DMS153 (cell line): ENCODE data around the gene TMEM229A.
A peak's percentile ranks its signal among the peaks of the same experiment; 100 is the strongest.
"Not testable (repeated sequence)": the region's sequence is repeated elsewhere in the genome, so short reads cannot be mapped to it uniquely, and the experiment has no call there.

ENCODE experiments used
- DNase-seq: peaks from one replicate; lab custom pipeline; 2025; lab: John Stamatoyannopoulos, UW

TMEM229A gene

DNA sequence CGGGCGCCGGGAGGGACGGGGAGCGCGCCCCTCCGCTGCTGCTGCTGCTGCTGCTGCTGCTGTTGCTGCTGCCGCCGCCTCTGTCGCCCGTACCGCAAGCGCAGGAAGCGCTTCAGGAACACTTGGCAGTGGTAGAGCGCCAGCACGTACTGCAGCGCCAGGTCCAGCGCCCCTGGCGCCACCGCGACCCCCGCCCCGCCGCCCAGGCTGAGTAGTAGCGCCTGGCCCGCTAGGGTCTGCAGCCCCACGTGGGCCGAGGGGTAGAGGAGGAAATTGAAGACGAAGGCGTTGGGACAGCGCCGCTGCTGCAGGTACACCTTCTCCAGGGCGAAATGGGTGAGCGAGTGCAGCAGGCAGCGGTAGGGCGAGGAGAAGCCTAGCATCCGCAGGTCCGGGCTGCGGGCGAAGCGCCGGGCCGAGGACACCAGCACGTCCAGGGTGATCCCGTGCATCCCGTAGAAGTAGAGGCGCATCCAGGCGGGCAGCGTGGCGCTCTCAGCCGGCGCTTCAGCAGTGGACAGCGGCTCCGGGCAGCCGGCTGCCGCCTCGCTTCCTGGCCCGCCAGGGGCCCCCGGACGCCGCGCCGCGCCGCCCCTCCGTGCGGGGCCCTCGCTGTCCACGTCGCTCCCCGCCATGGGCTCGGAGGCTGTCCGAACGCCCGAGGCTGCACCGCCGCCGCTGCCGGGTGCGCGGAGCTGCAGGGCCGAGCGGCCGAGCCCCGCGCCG, at the start of gene TMEM229A:
Gene TMEM229A, minus strand, starts transcription at position 699 of the 726 bp plus-strand sequence. Its CDS starts 64 bp downstream, at position 635.
- peak; percentile 21 for DNase-seq

DNA sequence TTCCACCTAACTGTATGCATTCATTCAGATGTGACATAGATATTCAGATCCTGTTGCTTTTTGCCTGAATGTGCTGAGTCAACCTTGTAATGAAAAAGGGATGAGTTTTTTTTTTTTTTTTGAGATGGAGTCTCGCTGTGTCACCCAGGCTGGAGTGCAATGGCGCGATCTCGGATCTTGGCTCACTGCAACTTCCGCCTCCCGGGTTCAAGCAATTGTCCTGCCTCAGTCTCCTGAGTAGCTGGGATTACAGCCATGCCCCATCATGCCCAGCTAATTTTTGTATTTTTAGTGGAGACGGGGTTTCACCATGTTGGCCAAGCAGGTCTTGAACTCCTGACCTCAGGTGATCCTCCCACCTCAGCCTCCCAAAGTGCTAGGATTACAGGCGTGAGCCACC, 49.4 kb upstream of the TMEM229A start:
- not testable (repeated sequence) for DNase-seq

DNA sequence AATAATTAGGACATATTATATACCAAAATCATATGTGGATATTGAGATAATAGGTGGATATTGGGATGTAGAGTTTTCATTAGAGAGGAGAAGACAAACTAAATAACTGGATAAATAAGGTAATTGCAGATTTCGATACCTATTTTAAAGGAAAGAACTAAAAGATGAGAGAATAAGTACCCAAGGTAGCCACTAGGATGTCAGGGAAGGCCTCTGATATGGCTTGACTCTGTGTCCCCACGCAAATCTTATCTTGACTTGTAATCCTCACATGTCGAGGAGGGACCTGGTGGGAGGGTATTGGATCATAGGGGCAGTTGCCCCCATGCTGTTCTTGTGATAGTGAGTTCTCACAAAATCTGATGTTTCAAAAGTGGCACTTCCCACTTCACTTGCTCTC, 44.7 kb upstream of the TMEM229A start:
- DNase-seq, result no peak

- no peak for DNase-seq
Measured at GRCh38 chr7:124076841-124077240, 44.0 kb upstream of the TMEM229A start.

DNA sequence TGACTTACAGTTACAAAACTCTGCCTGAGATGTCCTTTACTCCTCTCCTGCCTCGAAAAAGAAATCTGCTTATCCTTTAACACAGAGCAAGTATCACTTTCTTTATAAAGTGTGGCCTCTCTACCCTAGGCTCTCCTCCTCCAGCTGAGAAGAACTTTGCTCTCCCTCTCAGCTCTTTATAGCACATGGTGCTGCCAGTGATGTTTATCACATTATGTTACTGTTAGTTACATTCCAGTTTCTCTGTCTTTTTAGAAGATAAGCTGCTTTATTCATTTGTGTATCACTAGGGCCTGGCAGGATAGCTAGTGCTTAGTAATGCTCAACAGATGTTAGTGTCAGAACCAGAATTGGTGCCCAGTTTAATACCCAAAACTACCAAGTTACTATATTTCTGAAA, 41.1 kb upstream of the TMEM229A start:
- DNase-seq, result no peak

GRCh38 chr7:124073310-124073645, 40.4 kb upstream of the TMEM229A start:
- no peak for DNase-seq

DNA sequence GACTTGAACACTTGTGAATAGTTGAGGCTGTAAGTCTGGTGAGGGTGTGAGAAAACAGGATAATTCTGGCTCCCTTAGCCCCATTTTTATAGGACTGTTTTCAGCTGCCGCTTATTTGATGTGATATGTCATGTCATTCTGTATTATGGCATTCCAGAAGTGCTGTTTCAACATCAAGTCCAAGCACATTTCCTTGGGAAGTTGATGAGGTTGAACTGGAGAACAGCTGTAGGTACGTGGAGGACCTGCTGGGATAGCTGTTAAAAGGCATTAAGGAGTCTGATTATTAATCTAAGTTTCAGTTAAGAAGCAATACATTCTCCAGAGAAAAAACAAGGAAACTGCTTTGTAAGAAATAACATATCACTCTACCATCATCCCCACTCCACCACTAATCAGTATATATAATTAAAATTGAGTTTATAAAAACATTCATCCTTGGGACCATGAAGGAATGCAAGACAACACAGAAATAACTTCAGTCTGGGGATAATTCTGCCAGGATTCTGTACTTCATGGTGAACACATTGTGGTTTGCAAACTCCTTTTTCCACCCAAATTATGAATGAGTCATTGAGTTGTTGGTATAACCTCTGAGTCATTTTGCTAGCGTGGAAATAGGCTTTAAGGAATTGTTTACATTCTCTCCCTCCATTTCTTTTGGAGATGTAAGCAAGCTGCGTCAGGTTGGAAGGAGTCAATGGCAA, 39.9 kb upstream of the TMEM229A start:
- no peak for DNase-seq

GRCh38 chr7:124071843-124072242, 39.0 kb upstream of the TMEM229A start:
- no peak for DNase-seq

DNA sequence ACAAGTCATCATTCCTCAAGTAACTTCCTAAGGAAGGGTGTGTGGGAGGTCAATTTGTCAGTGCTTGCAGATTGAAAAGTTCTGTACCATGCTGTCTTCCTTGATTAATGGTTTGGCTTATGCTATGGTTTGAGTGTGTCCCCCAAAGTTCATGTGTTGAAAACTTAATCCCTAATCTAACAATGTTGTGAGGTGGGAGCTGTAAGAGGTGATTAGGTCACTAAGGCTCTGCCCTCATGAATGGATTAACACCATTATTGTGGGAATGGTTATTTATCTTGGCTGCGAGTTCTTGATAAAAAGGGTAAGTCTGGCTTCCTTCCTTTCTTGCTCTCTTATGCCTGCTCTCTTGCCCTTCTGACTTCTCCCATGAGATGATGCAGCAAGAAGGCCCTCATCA, 29.3 kb upstream of the TMEM229A start:
- no peak for DNase-seq

- no peak for DNase-seq
Measured at GRCh38 chr7:124060528-124060927, 27.7 kb upstream of the TMEM229A start.

- DNase-seq, result no peak
Measured at GRCh38 chr7:124059375-124059774, 26.5 kb upstream of the TMEM229A start.

- DNase-seq, result no peak
Measured at GRCh38 chr7:124058515-124058914, 25.6 kb upstream of the TMEM229A start.

DNA sequence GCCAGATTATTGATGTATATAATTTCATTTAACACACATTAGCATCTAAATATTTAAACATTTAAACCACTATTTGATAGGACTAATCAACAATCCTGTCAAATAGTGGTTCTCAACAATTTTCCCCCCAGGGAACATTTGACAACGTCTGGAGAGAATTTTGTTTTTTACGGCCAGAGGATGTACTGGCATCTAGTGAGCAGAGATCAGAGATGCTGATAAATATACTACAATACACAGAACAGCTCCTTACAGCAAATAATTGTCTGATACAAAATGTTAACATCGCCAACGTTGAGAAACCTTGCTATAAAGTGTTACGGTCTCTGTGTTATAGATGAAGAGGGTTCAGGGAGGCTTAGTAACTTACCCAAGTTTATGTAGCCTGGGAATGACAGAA, 25.0 kb upstream of the TMEM229A start:
- DNase-seq, result no peak

- DNase-seq, result no peak
Measured at GRCh38 chr7:124056234-124056633, 23.4 kb upstream of the TMEM229A start.

DNA sequence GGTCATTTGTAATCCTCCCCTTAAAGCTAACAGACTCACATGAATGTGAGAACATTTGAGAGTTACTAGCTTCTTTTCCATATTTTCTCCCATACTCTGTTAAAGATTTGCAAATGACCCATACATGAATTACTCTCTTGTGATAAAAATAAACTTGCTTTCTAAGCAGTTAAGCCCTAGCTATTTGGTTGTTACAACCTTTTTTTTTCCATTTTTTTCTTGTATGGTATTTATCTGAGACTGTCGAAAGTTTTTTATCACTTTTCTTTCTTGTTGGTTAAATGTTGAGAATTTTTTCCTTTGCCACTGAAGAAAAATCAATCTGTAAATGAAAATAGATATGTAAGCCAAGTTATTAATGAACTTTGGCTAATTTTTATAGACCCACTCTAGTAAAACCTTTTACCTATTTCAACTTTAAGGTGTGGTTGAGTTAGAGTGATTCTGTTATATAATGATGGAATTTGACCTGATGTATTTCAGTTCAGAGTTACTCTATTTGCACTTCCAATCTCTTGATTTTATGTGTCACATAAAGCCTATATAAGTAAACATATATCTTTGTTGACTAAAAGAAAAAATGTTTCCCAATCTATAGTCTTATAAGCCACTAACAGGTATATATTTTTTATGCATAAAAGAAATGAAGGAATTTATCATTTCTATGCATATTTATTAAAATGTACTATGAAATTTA, 19.0 kb upstream of the TMEM229A start:
- no peak for DNase-seq

DNA sequence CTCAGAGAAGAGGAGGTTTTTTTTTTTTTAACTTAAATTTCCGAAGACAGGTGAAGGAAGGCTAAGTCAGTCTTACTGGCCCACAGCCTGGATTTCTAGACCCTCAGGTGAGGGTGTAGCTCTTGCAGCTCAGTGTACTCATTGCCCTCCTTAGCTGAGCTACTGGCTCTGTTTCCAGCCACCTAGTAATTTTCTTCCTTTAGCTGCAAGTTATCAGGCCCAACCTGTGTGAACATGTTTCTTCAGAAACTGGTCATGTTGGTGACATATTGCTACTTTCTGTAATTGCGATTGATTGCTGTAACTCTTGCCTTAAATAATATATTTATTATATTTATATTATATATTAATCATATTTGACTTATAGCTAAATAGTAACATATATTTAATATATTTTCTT, 10.0 kb upstream of the TMEM229A start:
- DNase-seq, result no peak

GRCh38 chr7:124041439-124041838, 8.6 kb upstream of the TMEM229A start:
- DNase-seq, result no peak

GRCh38 chr7:124037902-124038301, 5.0 kb upstream of the TMEM229A start:
- not testable (repeated sequence) for DNase-seq

DNA sequence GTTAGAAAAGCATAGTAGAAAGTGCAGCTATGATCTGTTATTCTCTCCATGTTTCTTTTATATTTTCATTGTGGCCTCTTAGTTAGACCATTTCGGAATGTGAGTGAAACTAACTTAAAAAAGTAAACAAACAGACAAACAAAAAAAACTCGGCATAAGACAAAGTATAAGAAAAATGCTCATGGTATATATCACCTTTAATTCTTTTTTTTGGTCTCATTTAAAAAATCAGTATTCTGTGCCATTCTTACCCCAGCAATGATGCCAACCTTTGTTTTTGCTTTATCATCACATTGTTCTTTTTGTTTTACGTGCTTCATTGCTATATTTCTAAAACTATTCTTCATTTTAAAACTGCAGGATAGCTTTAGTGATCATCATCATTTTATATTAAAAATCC, 2.8 kb upstream of the TMEM229A start:
- DNase-seq, result no peak

GRCh38 chr7:124034754-124035100, 1.9 kb upstream of the TMEM229A start:
- no peak for DNase-seq

GRCh38 chr7:124033807-124034753, 1.2 kb upstream of the TMEM229A start:
- DNase-seq, result no peak
